Neural cell (in vitro differentiated cells): ENCODE data around the gene KLRC3. TPM values are rescaled to one million over a fixed set of nuclear protein-coding genes. Genes with fewer than 3 reads are reported as not detected.

Source experiments
- H2AFZ ChIP-seq: fragments of 200-600, 300-800 bp; sonication (generic), shearing (Covaris generic); 2 replicates; pipeline ENCODE4 v1.6.0; 2014; ENCODE audit warnings: low read depth, mild to moderate bottlenecking, antibody characterized with exemption, low read length, moderate library complexity
- H3F3A ChIP-seq: fragments of 200-600 bp; shearing (Covaris generic); 2 replicates; pipeline ENCODE4 v1.6.1; 2016; ENCODE audit warnings: mild to moderate bottlenecking, moderate library complexity, mixed read lengths, antibody characterized with exemption, low read length; ENCODE audit not compliant: insufficient read depth, poor library complexity, severe bottlenecking
- H3K27ac ChIP-seq: fragments of 200-600, 300-800 bp; sonication (generic), shearing (Covaris generic); 2 replicates; pipeline ENCODE4 v1.5.1; 2014; ENCODE audit warnings: mild to moderate bottlenecking, low read length, moderate library complexity
- H3K27me3 ChIP-seq: fragments of 300-800, 200-600 bp; sonication (generic), shearing (Covaris generic); 2 replicates; pipeline ENCODE4 v1.6.0; 2014; ENCODE audit warnings: mild to moderate bottlenecking, low read depth, low read length, moderate library complexity; ENCODE audit not compliant: insufficient read depth
- H3K36me3 ChIP-seq: fragments of 300-800, 200-600 bp; sonication (generic), shearing (Covaris generic); 2 replicates; pipeline ENCODE4 v1.5.1; 2014; ENCODE audit warnings: mild to moderate bottlenecking, antibody characterized with exemption, low read length, moderate library complexity; ENCODE audit not compliant: insufficient read depth
- H3K4me2 ChIP-seq: fragments of 300-800, 200-600 bp; sonication (generic), shearing (Covaris generic); 2 replicates; pipeline ENCODE4 v1.6.0; 2014; ENCODE audit warnings: mild to moderate bottlenecking, low read length
- H3K4me3 ChIP-seq: fragments of 300-800, 200-600 bp; sonication (generic), shearing (Covaris generic); 2 replicates; pipeline ENCODE4 v1.5.1; 2014; ENCODE audit warnings: mild to moderate bottlenecking, low read length, moderate library complexity
- H3K79me2 ChIP-seq: fragments of 200-600 bp; shearing (Covaris generic); replicated peaks from 2 replicates; pipeline ENCODE4 v1.6.0; 2014; ENCODE audit warnings: mild to moderate bottlenecking, low read length, moderate library complexity; ENCODE audit not compliant: insufficient read depth
- H3K9ac ChIP-seq: fragments of 300-800, 200-600 bp; sonication (generic), shearing (Covaris generic); 2 replicates; pipeline ENCODE4 v1.6.1; 2016; ENCODE audit warnings: mild to moderate bottlenecking, low read length, mixed read lengths
- H3K9me2 ChIP-seq: fragments of 200-600 bp; shearing (Covaris generic); 2 replicates; pipeline ENCODE4 v1.6.1; 2016; ENCODE audit warnings: mild to moderate bottlenecking, low read length, mixed read lengths; ENCODE audit not compliant: insufficient read depth
- H3K9me3 ChIP-seq: fragments of 200-600, 300-800 bp; sonication (generic), shearing (Covaris generic); 2 replicates; pipeline ENCODE4 v1.6.1; 2016; ENCODE audit warnings: mild to moderate bottlenecking, mixed run types, low read length, moderate library complexity, mixed read lengths
- H4K20me1 ChIP-seq: fragments of 200-600 bp; shearing (Covaris generic); 2 replicates; pipeline ENCODE4 v1.6.1; 2016; ENCODE audit warnings: mild to moderate bottlenecking, mixed run types; ENCODE audit not compliant: insufficient read depth
- EP300 ChIP-seq: fragments of 450-650 bp; conservative IDR thresholded peaks from 2 replicates; pipeline ENCODE4 v1.6.1; 2014; ENCODE audit warnings: antibody characterized with exemption, mild to moderate bottlenecking, moderate library complexity; ENCODE audit not compliant: poor library complexity, severe bottlenecking
- EZH2 ChIP-seq: fragments of 200-600, 300-800 bp; shearing (Covaris generic), sonication (generic); IDR thresholded peaks from 2 replicates; pipeline ENCODE4 v1.6.1; 2014; ENCODE audit warnings: antibody characterized with exemption, low read length, borderline replicate concordance, mild to moderate bottlenecking; ENCODE audit not compliant: insufficient read depth, poor library complexity, severe bottlenecking
- MXI1 ChIP-seq: fragments of 450-650 bp; conservative IDR thresholded peaks from 2 replicates; pipeline ENCODE4 v1.6.1; 2014; ENCODE audit warnings: antibody characterized with exemption, mild to moderate bottlenecking; ENCODE audit not compliant: poor library complexity, severe bottlenecking
- POLR2AphosphoS5 ChIP-seq: IDR thresholded peaks from 2 replicates; pipeline ENCODE4 v1.6.1; 2012
- RAD21 ChIP-seq: fragments of 450-650 bp; conservative IDR thresholded peaks from 2 replicates; pipeline ENCODE4 v1.6.1; 2014; ENCODE audit warnings: antibody characterized with exemption, mild to moderate bottlenecking, moderate library complexity
- SMC3 ChIP-seq: fragments of 450-650 bp; conservative IDR thresholded peaks from 2 replicates; pipeline ENCODE4 v1.6.1; 2014; ENCODE audit warnings: antibody characterized with exemption, mild to moderate bottlenecking, moderate library complexity; ENCODE audit not compliant: poor library complexity
- TAF1 ChIP-seq: IDR thresholded peaks from 2 replicates; pipeline ENCODE4 v1.6.1; 2012; ENCODE audit warnings: low read depth
- polyA plus RNA-seq: library from polyadenylated mRNA; depleted of rRNA; stranded (reverse); fragments of >200 nt; gene quantifications from 2 replicates; pipeline ENCODE4 v1.2.3, GENCODE V29; 2014
- TF ChIP-seq, protein P1 (sequence below): IDR thresholded peaks from 2 replicates; pipeline ENCODE4 v1.6.1; 2012; ENCODE audit warnings: borderline replicate concordance
- TF ChIP-seq, protein P2 (sequence below): fragments of 450-650 bp; IDR thresholded peaks from 2 replicates; pipeline ENCODE4 v1.5.1; 2014; ENCODE audit warnings: antibody characterized with exemption, mild to moderate bottlenecking, moderate library complexity; ENCODE audit not compliant: poor library complexity, severe bottlenecking

Gene KLRC3
- polyA plus RNA-seq, 1 donor from 2014 or later = 3.7 TPM

DNA sequence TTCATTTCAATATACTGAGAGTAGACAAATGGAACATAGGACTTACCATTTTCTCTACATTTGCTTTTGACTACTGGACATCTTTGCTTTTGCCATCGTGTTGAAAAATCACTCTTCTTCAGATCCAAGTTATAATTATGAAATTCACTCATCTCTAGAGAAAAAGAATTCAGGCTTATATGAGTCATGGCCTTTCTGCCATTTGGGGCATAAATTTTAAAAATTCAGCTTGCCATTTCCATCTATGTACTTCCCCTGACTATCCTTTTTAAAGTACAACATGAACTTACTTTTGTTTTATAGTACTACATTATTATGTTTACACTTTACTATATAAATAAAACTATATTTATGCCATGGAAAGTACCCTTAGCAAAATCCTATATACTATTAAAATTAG is 33.5 kb downstream of the KLRC3 start:
- Histone ChIP-seq H3K27ac (no peak overlapping the region), H3K27me3 (no peaks in the 10 kb centered on the region), H3K9me2 (no peaks in the 10 kb centered on the region), H3K4me2 (no peak overlapping the region), H3K79me2 (no peaks in the 10 kb centered on the region), H3K36me3 (no peaks in the 10 kb centered on the region), H4K20me1 (no peaks in the 10 kb centered on the region), H2AFZ (no peak overlapping the region), H3F3A (no peaks in the 10 kb centered on the region), H3K4me3 (no peak overlapping the region), H3K9me3 (no peaks in the 10 kb centered on the region), H3K9ac (no peak overlapping the region)
- TF ChIP-seq, protein P1, sequence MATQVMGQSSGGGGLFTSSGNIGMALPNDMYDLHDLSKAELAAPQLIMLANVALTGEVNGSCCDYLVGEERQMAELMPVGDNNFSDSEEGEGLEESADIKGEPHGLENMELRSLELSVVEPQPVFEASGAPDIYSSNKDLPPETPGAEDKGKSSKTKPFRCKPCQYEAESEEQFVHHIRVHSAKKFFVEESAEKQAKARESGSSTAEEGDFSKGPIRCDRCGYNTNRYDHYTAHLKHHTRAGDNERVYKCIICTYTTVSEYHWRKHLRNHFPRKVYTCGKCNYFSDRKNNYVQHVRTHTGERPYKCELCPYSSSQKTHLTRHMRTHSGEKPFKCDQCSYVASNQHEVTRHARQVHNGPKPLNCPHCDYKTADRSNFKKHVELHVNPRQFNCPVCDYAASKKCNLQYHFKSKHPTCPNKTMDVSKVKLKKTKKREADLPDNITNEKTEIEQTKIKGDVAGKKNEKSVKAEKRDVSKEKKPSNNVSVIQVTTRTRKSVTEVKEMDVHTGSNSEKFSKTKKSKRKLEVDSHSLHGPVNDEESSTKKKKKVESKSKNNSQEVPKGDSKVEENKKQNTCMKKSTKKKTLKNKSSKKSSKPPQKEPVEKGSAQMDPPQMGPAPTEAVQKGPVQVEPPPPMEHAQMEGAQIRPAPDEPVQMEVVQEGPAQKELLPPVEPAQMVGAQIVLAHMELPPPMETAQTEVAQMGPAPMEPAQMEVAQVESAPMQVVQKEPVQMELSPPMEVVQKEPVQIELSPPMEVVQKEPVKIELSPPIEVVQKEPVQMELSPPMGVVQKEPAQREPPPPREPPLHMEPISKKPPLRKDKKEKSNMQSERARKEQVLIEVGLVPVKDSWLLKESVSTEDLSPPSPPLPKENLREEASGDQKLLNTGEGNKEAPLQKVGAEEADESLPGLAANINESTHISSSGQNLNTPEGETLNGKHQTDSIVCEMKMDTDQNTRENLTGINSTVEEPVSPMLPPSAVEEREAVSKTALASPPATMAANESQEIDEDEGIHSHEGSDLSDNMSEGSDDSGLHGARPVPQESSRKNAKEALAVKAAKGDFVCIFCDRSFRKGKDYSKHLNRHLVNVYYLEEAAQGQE = no peak
- TF ChIP-seq POLR2AphosphoS5 (no peak), TAF1 (no peak), SMC3 (no peak), EP300 (no peak), EZH2 (no peak), MXI1 (no peak), RAD21 (no peak)
- TF ChIP-seq, protein P2, sequence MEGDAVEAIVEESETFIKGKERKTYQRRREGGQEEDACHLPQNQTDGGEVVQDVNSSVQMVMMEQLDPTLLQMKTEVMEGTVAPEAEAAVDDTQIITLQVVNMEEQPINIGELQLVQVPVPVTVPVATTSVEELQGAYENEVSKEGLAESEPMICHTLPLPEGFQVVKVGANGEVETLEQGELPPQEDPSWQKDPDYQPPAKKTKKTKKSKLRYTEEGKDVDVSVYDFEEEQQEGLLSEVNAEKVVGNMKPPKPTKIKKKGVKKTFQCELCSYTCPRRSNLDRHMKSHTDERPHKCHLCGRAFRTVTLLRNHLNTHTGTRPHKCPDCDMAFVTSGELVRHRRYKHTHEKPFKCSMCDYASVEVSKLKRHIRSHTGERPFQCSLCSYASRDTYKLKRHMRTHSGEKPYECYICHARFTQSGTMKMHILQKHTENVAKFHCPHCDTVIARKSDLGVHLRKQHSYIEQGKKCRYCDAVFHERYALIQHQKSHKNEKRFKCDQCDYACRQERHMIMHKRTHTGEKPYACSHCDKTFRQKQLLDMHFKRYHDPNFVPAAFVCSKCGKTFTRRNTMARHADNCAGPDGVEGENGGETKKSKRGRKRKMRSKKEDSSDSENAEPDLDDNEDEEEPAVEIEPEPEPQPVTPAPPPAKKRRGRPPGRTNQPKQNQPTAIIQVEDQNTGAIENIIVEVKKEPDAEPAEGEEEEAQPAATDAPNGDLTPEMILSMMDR = no peak

DNA sequence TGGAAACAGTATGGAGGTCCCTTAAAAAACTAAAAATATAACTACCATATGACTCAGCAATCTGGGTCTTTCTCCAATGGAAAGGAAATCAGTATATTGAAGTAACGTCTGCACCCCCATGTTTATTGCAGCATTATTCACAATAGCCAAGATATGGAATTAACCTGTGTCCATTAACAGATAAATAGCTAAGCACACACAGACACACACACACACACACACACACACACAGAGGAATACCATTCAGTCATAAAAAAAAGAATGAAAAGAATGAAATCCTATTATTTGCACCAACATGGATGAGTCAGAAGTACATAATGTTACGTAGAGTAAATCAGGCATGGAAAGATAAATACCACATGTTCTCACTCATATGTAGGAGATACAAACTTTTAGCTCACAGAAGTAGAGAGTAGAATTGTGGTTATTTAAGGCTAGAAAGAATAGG is 35.2 kb downstream of the KLRC3 start:
- Histone ChIP-seq H3F3A (no peaks in the 10 kb centered on the region), H2AFZ (no peak overlapping the region), H3K4me3 (no peak overlapping the region), H3K27ac (no peak overlapping the region), H3K4me2 (no peak overlapping the region), H3K9me3 (no peaks in the 10 kb centered on the region), H3K9ac (no peak overlapping the region), H4K20me1 (no peaks in the 10 kb centered on the region), H3K27me3 (no peaks in the 10 kb centered on the region), H3K9me2 (no peaks in the 10 kb centered on the region), H3K79me2 (no peaks in the 10 kb centered on the region), H3K36me3 (no peaks in the 10 kb centered on the region)
- TF ChIP-seq EZH2 (no peak), MXI1 (no peak), TAF1 (no peak), POLR2AphosphoS5 (no peak)

DNA sequence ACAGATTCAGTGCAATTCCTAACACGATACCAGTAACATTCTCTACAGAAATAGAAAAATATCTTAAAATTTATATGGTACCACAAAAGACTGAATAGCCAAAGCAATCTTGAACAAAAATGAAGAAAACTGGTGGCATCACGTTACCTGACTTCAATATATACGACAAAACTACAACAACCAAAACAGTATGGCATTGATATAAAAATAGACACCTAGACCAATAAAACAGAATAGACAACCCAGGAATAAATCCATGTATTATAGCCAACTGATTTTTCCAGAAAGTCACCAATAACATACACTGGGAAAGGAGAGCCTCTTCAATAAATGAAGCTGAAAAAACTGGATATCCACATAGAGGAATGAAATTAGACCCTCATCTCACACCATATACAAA is 36.2 kb downstream of the KLRC3 start:
- H2AFZ ChIP-seq = no peak overlapping the region
- H4K20me1 ChIP-seq = no peaks in the 10 kb centered on the region

More for the DNA sequence above, 36.2 kb downstream of the KLRC3 start:
- Histone ChIP-seq H3K27ac (no peak overlapping the region), H3K36me3 (no peaks in the 10 kb centered on the region), H3K4me3 (no peak overlapping the region), H3K9me3 (no peaks in the 10 kb centered on the region), H3F3A (no peaks in the 10 kb centered on the region), H3K79me2 (no peaks in the 10 kb centered on the region), H3K9me2 (no peaks in the 10 kb centered on the region), H3K4me2 (no peak overlapping the region), H3K27me3 (no peaks in the 10 kb centered on the region), H3K9ac (no peak overlapping the region)
- TF ChIP-seq EP300 (no peak), TAF1 (no peak), POLR2AphosphoS5 (no peak), RAD21 (no peak), MXI1 (no peak), SMC3 (no peak), EZH2 (no peak)
- TF ChIP-seq, protein P1 = no peak
- TF ChIP-seq, protein P2 = no peak
